A172 (cell line): ENCODE data around the gene KMT2C. TPM values are rescaled to one million over a fixed set of nuclear protein-coding genes. Genes with fewer than 3 reads are reported as not detected.
"Not testable (repeated sequence)": the region's sequence is repeated elsewhere in the genome, so short reads cannot be mapped to it uniquely, and the experiment has no call there.

ENCODE experiments used
- DNase-seq: peaks from one replicate; pipeline ENCODE4 v3.0.0-alpha.2; 2015; ENCODE audit warnings: low spot score
- total RNA-seq: library from RNA; depleted of rRNA; stranded (reverse); fragments of >200 nt; shearing (Covaris generic); gene quantifications from 2 replicates; pipeline ENCODE4 v1.2.3, GENCODE V29; 2014

Gene KMT2C
- total RNA-seq, 1 experiment from 2014 or later: 9.5 TPM

DNA sequence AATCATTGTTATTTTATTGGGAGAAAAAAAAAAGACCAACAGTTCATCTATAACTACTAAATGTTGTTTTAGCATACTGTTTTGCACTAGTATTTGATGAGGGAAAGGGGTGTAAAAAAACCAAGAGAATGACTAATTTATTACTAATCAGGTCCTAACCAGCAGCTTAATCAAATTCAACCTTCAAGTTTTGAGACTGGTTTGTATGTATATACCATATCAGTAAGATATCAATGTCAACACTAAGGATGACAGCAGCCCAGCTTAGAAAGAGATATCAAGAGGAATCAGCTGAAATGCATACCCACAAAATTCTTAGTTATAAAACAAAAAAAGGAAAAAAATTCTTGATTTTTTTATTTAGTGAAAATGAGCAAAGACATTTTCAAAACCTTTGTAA lies 122.6 kb downstream of the KMT2C start:
- no peak for DNase-seq

DNA sequence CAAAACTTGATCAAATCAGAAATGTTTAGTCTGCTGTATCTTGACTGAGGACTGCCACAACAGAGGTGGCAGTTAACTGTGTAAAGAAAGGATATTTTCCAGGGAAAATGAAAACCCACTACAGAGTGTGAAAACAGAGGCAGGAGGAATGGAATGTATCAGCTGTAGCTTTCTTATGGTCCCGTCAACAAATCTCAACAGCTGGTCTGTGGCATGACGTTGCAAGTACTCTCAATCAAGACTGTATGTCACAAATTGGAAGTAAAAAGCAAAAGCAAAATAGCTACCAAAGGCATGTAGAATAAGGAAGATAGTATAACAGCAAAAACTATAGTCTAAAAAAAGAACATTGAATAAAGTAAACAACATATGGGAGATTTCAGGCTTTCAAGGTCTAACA lies 123.5 kb downstream of the KMT2C start:
- DNase-seq: no peak

DNA sequence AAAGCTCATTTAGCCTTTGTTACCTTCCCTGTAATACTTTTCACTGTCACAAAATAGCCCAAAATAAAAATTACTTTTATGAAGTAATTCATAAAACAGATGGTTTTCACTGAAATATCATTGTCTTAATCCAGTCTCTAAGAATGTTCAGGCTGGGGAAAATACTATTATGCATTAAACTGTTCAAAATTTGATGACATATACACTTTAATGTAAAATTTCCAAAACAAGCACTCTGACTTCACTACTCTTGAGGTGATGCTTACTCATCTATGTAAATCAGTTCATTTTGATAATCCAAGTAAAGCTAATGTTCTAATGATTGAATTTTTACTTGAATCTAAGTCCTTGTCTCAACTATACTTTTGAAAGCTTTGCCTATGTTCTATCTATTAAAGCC lies 127.9 kb downstream of the KMT2C start:
- DNase-seq: no peak

- DNase-seq: not testable (repeated sequence)
These were observed 136.2 kb downstream of the KMT2C start for GRCh38 chr7:152299542-152300143.

DNA sequence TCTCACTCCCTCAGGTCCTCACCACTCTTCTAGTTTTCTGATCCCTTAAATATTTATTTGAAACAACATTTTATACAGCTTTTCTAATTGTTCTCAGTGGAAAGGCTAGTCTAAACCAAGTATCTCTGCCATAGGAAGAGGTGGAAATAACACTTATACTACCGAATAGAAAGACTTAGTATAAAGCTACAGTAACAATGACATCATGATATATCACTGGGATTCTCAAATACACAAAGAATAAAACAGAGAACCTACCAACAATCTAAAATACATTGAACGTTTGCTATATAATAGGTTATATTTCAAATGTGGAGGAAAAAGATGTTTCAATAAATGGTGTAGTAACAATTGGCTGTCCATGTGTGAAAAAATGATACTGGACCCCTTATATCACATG lies 142.9 kb downstream of the KMT2C start:
- DNase-seq: no peak

DNA sequence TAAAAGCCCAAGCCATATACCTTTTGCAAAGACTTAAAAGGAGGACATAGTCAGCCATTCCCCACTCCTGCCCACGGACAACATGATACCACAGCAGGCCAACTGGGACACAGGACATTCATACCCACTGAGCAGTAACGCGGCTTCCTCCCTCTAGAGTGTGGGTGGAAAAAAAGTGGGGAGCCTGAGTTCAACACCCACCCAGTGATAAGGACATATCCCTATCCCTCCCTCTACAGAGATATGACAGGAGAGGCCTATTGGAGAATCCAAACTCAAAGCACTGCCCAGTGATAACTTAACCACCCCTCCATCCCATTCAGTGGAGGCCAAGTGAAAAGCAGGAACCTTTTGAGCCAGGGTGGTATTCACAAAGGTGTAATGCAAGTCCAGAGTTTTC lies 148.8 kb downstream of the KMT2C start:
- not testable (repeated sequence) for DNase-seq

DNA sequence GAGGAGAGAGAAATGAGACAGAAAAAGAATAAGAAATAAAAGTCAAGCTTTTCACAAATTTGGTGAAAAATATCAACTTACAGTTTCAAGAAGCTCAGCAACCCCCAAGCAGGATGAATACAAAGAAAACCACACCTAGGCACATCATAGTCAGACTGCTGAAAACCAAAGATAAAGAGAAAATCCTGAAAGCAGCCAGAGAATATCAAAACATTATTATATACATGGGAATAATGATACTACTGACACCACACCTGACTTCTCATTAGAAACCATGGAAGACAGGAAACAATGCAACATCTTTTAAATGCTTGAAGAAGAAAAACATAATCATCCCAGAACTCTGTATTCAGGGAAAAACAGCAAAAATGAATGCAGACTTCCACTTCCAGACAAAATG lies 149.6 kb downstream of the KMT2C start:
- not testable (repeated sequence) for DNase-seq

GRCh38 chr7:152284998-152285397 lies 150.8 kb downstream of the KMT2C start:
- DNase-seq: not testable (repeated sequence)

DNA sequence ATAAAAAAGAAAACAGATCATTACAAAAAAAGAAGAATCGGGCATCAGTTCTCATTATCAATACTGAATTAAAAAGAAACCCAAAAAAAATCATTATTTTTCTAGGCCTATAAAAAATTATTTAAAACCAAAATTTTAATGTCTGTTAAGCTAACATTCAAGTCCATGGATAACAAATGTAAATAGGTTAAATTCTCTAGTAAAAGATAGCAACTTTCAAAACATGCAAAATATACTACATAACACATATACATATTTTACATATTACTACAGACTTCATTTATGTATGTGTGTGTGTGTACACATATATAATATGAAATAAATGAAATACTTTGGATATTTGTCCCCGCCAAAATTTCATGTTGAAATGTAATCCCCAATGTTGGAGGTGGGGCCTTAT lies 158.1 kb downstream of the KMT2C start:
- not testable (repeated sequence) for DNase-seq

GRCh38 chr7:152270427-152270826 lies 165.4 kb downstream of the KMT2C start:
- not testable (repeated sequence) for DNase-seq

- DNase-seq: not testable (repeated sequence)
These were observed 168.9 kb downstream of the KMT2C start for GRCh38 chr7:152266859-152267258.

DNA sequence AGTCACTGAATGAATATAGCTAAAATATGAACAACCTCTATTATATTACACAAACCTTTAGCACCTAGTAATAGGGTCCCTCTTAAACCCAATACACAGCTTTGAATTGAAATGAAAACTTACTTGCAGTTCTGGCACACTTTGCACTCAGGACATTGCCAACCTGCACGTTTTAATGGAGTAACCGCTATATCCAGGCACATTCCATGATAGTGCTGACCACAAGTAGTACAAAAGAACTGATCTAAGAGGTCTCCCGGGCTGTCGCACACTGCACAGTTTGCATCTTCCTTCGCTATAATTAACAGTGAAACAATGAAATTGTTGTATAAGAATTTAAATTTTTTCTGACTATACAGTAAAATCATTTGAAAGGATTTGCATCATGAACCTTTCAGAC lies 170.9 kb downstream of the KMT2C start:
- DNase-seq: not testable (repeated sequence)

- not testable (repeated sequence) for DNase-seq
These were observed 173.7 kb downstream of the KMT2C start for GRCh38 chr7:152262146-152262545.

DNA sequence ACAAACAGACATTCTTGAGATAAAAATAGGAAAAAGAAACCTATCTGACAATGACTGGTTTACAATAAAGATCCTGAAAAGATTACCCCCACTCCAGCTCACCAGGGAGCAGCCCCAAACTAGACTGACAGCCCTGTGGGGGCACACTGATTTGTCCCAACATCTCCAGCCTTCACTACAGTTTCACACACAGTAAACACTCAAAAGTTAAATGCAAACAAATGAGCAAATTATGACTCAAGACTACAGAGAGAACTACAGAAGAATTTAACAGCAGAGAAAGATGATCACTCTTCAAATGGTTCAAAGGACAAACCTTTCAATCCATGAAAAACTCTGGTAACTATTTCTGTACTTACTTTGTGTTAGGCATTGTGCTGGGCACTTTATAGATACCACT lies 176.2 kb downstream of the KMT2C start:
- not testable (repeated sequence) for DNase-seq

DNA sequence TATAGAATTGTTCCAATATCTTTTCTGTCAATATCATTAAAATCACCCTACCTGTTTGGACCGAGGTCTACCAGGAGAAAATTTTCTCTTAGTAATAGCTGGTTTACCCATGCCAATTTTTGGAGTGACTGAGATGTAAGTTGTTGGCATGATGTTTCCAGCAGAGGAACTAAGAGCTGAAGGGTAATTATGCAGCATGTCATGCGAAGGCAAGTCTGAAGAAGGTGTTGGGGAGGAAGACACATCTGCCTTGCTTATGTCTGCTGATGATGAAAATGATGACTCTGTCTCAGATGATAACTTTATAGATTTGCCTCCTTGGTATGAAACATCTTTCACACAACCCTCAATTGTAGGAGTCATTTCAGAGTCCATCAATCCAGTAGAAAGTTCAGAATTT lies 188.0 kb downstream of the KMT2C start:
- DNase-seq: not testable (repeated sequence)

DNA sequence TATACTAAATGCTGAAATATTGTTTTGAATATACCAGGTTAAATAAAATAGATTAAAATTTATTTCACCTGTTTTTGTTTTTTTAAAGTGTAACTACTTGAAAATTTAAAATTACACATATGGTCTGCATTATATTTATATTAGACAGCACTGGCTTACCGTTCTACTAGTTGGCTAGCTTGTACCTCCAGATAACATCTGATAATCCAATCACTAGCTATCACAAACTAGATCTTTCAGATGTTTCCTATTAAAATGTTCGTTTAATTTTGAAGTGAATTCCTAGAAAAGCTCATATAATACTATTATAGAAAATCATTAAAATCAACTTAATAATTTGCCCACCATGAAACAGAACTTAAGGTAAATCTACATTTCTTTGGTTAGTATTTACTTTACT lies 190.4 kb downstream of the KMT2C start:
- not testable (repeated sequence) for DNase-seq

- not testable (repeated sequence) for DNase-seq
These were observed 192.3 kb downstream of the KMT2C start for GRCh38 chr7:152243464-152243863.

- not testable (repeated sequence) for DNase-seq
These were observed 194.5 kb downstream of the KMT2C start for GRCh38 chr7:152241301-152241700.

DNA sequence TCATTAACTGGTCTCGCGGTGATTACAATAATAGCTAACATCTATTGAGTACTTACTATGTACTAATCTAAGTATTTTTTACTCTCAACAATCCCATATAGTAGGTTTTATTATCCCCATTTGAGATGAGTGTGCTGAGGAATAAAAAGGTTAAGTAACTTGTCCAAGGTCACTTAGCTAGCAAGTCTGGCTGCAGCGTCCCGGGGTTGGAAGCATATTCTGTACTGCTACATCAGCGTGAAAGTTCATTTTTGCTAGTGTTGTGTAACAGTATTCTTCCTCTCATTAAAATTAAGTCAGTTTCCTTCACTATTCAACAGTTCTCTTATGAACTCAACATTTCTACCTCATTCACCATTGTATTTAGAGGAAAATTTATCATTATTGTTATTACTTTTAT lies 199.5 kb downstream of the KMT2C start:
- DNase-seq: not testable (repeated sequence)

GRCh38 chr7:152234421-152234820 lies 201.4 kb downstream of the KMT2C start:
- DNase-seq: not testable (repeated sequence)

- DNase-seq: no peak
These were observed 204.7 kb downstream of the KMT2C start for GRCh38 chr7:152231089-152231488.

DNA sequence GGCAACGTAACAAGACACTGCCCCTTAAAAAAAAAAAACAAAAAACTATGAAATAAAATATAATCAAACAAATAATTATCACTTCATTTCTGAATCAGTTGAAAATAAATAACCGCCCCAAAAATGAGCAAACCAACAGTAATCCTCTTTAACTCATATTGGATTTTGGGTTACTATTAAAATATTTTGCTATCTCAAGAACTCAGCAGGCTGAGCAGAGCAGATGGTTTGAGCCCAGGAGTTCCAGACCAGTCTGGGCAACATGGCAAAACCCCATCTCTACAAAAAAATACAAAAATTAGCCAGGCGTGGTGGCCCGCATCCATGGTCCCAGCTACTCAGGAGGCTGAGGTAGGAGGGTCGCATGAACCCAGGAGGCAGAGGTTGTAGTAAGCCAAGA lies 216.2 kb downstream of the KMT2C start:
- DNase-seq: not testable (repeated sequence)

DNA sequence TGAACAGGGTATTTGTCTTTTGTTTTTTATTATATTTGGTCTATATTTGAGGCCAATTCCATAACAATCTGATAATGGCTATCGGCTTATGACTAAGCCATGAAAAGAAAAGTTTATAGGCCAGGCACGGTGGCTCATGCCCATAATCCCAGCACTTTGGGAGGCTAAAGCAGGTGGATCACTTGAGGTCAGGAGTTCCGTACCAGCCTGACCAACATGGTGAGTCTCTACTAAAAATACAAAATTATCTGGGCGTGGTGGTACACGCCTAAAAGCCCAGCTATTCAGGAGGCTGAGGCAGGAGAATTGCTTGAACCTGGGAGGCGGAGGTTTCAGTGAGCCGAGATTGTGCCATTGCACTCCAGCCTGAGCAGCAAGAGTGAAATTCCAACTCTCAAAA lies 227.0 kb downstream of the KMT2C start:
- DNase-seq: not testable (repeated sequence)

- not testable (repeated sequence) for DNase-seq
These were observed 231.4 kb downstream of the KMT2C start for GRCh38 chr7:152204417-152204816.
